ENCODE measurements around the gene SNRPD3.

GRCh38 chr22:24535348-24535747 lies 20.5 kb upstream of the SNRPD3 start:
- no peak for TF ChIP-seq HDAC6 (IDR thresholded peaks at IDR 0.05; ENCODE audit: low read depth, low read length)
- TF ChIP-seq KLF16 (IDR thresholded peaks at IDR 0.05) = no peak
- TF ChIP-seq MAX (CRISPR knock-in tag; IDR thresholded peaks at IDR 0.05) = no peak
- no peak for TF ChIP-seq MAFK (IDR thresholded peaks at IDR 0.05; ENCODE audit: low read length)
